ENCODE results near the gene MMGT1.
A peak's percentile ranks its signal among the peaks of the same experiment; 100 is the strongest.

DNA sequence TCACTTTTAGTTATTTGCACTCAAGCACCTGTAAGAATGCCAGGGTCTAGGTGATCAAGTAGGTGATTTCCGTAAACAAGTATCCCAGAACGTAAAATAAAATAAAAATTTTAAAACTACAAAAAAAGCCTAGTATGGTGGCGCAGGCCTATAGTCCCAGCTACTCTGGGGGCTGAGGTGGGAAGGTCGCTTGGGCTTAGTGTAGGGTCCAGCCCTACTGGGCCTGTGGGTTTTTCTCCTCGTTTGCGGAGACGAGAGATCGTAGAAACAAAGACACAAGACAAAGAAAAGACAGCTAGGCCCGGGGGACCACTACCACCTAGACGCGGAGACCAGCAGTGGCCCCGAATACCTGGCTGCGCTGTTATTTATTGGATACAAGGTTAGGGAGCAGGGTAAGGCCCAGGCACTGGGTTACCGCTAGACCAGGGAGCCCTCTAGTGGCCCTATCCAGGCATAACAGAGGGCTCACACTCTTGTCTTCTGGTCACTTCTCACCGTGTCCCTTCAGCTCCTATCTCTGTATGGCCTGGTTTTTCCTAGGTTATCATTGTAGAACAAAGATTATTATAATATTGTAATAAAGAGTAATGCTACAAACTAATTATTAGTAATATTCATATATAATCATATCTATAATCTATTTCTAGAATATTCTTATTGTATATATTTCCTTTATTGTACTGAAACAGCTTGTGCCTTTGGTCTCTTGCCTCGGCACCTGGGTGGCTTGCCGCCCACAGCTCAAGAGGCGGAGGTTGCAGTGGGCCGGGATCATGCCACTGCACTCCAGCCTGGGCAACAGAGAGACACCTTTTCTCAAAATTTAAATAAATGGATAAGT lies 41.9 kb downstream of the MMGT1 start:
- TF ChIP-seq, protein P1, sequence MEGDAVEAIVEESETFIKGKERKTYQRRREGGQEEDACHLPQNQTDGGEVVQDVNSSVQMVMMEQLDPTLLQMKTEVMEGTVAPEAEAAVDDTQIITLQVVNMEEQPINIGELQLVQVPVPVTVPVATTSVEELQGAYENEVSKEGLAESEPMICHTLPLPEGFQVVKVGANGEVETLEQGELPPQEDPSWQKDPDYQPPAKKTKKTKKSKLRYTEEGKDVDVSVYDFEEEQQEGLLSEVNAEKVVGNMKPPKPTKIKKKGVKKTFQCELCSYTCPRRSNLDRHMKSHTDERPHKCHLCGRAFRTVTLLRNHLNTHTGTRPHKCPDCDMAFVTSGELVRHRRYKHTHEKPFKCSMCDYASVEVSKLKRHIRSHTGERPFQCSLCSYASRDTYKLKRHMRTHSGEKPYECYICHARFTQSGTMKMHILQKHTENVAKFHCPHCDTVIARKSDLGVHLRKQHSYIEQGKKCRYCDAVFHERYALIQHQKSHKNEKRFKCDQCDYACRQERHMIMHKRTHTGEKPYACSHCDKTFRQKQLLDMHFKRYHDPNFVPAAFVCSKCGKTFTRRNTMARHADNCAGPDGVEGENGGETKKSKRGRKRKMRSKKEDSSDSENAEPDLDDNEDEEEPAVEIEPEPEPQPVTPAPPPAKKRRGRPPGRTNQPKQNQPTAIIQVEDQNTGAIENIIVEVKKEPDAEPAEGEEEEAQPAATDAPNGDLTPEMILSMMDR (IDR thresholded peaks at IDR 0.05), result peak in 1 of 2 donors; percentile 51
- no peak for TF ChIP-seq POLR2A (IDR thresholded peaks at IDR 0.05)
- no peak for TF ChIP-seq POLR2AphosphoS5 (IDR thresholded peaks at IDR 0.05)
- no peak for TF ChIP-seq EP300 (IDR thresholded peaks at IDR 0.05)

All from suprapubic skin (tissue), 4 donors.